Fibroblast of villous mesenchyme (primary cell): Measurements from ENCODE around the gene SESN1. TPM values are rescaled to one million over a fixed set of nuclear protein-coding genes. Genes with fewer than 3 reads are reported as not detected.

Experiments used
- DNase-seq: peaks from one replicate; pipeline ENCODE4 v3.0.0-alpha.2; 2010; ENCODE audit warnings: low read depth
- H3K4me3 ChIP-seq: 2 replicates; pipeline ENCODE4 v1.5.1; 2011; ENCODE audit warnings: low read depth, mild to moderate bottlenecking, low read length
- total RNA-seq: library from RNA; depleted of rRNA; stranded (reverse); fragments of >200 nt; gene quantifications from 2 replicates; pipeline ENCODE4 v1.2.3, GENCODE V29; 2012
- TF ChIP-seq, protein P1 (sequence below): IDR thresholded peaks from 2 replicates; pipeline ENCODE4 v1.5.1; 2012; ENCODE audit warnings: low read depth, mild to moderate bottlenecking, low read length; ENCODE audit not compliant: insufficient read depth

Gene SESN1
- total RNA-seq, 1 donor: 29.4 TPM

- DNase-seq: no peak
- peak overlapping the region; percentile 87 for H3K4me3 ChIP-seq
- TF ChIP-seq, protein P1, sequence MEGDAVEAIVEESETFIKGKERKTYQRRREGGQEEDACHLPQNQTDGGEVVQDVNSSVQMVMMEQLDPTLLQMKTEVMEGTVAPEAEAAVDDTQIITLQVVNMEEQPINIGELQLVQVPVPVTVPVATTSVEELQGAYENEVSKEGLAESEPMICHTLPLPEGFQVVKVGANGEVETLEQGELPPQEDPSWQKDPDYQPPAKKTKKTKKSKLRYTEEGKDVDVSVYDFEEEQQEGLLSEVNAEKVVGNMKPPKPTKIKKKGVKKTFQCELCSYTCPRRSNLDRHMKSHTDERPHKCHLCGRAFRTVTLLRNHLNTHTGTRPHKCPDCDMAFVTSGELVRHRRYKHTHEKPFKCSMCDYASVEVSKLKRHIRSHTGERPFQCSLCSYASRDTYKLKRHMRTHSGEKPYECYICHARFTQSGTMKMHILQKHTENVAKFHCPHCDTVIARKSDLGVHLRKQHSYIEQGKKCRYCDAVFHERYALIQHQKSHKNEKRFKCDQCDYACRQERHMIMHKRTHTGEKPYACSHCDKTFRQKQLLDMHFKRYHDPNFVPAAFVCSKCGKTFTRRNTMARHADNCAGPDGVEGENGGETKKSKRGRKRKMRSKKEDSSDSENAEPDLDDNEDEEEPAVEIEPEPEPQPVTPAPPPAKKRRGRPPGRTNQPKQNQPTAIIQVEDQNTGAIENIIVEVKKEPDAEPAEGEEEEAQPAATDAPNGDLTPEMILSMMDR: no peak
These were observed 84.5 kb downstream of the SESN1 start for GRCh38 chr6:109009962-109010704.

- peak; percentile 87 for DNase-seq
- TF ChIP-seq, protein P1: peak; percentile 18
- peak overlapping the region; percentile 87 for H3K4me3 ChIP-seq
These were observed 85.2 kb downstream of the SESN1 start for GRCh38 chr6:109009236-109009961.

GRCh38 chr6:109008537-109009235, 86.0 kb downstream of the SESN1 start:
- DNase-seq: peak; percentile 65
- TF ChIP-seq, protein P1: no peak
- H3K4me3 ChIP-seq: peak overlapping the region; percentile 86

DNA sequence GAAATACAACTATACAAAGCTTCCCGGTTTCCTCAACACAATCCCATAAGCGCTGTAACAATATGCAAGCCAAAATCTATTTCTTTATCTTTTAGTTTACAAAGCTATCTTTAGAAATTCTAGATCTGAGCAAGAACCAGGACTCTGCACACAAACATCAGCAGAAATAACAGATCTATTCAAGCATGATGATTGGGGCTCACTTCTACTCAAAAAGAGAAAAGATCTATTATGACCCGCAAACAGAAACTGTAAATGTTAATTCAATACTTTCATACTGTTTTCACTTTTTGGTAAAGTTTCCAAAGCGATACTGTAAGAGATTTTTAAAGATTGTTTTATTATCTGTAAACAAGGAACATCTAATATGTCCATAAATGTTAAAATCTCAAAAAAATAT, 86.6 kb downstream of the SESN1 start:
- H3K4me3 ChIP-seq: peak overlapping the region; percentile 86
- DNase-seq: no peak
- TF ChIP-seq, protein P1: no peak

DNA sequence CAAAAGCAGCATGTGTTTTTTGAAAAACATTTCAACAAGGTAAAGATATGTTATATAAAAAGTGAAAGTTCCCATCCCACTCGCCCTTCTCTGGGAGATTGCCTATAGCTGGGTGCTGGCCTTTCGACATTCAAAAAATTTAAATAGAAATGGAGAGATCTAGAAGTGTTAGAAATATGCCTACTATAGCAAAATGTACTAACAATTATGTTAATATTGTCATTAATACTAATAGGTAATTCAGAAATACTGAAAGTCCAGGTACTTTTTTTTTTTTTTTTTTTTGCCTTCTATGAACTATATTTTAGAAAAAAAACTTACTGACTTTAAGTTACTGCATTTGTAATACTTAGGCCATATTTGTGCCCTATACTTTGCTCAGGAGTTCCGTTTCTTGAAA, 87.1 kb downstream of the SESN1 start:
- DNase-seq: no peak
- TF ChIP-seq, protein P1: no peak
- peak overlapping the region; percentile 86 for H3K4me3 ChIP-seq

DNA sequence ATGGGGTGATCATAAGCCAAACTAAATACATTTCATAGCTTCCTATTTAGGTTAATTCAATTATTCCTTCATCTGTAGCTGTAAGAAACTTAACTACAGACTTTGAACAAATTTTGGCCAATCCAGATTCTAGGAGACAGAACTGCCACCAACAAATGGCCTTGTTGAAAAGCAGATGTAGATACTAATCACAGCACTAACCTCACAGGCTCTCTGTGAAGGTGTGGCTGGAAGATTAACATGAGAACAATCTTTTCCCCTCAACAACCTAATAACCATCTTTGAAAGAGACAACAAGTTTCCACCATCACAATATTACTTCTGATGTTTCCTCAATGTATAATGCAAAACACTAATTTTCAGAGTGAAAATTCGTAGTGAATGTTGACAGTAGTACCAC, 87.8 kb downstream of the SESN1 start:
- no peak for DNase-seq
- H3K4me3 ChIP-seq: no peak overlapping the region
- TF ChIP-seq, protein P1: no peak
